ENCODE data around the gene TCFL5. TPM values are rescaled to one million over a fixed set of nuclear protein-coding genes. Genes with fewer than 3 reads are reported as not detected.

Gene TCFL5
- total RNA-seq, 1 donor from 2014 or later, result 8.9 TPM

Small RNA genes within 50 kb of the gene (small RNA-seq; reads per million reads assigned to genes)
- not detected for gene DPH3P1 (ENCODE audit: low replicate concordance)

Other genes with a start within 250 kb of the TCFL5 start
- 1.7 TPM for gene SLCO4A1, start 219.3 kb downstream of the TCFL5 start, total RNA-seq
- 5.7 TPM for gene NTSR1, start 153.0 kb downstream of the TCFL5 start, total RNA-seq
- gene MRGBP, start 65.3 kb downstream of the TCFL5 start, total RNA-seq, result 9.8 TPM
- gene OGFR, start 57.0 kb downstream of the TCFL5 start, total RNA-seq, result 17.9 TPM
- 22.9 TPM for gene COL9A3, start 44.8 kb downstream of the TCFL5 start, total RNA-seq
- 32.2 TPM for gene DIDO1, start 64.7 kb upstream of the TCFL5 start, total RNA-seq
- 40.3 TPM for gene GID8, start 76.3 kb upstream of the TCFL5 start, total RNA-seq
- under 0.01 TPM for gene SLC17A9, start 90.9 kb upstream of the TCFL5 start, total RNA-seq
- gene BHLHE23, start 145.1 kb upstream of the TCFL5 start, total RNA-seq, result 0.25 TPM